GM12873 (cell line): ENCODE measurements around the gene FBXW11.

Source experiments
- TF ChIP-seq, protein P1 (sequence below): IDR thresholded peaks from 2 replicates; pipeline ENCODE4 v1.5.1; 2012; ENCODE audit warnings: low read depth, mild to moderate bottlenecking, moderate library complexity, low read length, control low read depth; ENCODE audit not compliant: insufficient read depth; ENCODE audit errors: missing control alignments

FBXW11 gene

DNA sequence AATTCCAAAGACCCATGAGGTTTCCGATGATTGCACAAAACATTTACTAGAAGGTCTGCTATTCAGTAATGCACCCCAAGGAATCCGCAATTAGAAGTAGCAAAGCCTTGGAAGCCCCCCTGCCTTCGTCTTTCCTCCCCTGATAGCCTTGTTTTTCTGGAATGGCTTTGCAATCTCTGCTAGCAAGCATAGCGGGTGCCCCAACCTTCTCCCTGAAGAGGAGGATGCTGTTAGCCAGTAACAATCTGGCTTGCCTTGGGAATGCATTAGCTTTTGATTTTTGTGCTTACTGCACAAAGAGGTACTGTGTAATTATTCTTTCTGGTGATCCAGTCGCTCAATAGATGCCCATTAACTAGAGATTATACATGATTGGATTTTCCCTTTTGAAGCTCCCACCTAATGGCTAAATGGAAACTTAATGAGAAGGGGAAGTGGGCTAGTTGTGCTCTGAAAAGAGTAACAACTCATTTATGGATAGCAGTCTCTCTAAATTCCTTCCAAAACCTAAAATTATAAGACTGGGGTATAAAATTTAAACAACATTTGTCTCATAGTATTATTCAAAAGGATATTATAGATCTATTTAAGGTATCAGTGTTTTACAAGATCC lies 91.6 kb downstream of the FBXW11 start:
- TF ChIP-seq, protein P1, sequence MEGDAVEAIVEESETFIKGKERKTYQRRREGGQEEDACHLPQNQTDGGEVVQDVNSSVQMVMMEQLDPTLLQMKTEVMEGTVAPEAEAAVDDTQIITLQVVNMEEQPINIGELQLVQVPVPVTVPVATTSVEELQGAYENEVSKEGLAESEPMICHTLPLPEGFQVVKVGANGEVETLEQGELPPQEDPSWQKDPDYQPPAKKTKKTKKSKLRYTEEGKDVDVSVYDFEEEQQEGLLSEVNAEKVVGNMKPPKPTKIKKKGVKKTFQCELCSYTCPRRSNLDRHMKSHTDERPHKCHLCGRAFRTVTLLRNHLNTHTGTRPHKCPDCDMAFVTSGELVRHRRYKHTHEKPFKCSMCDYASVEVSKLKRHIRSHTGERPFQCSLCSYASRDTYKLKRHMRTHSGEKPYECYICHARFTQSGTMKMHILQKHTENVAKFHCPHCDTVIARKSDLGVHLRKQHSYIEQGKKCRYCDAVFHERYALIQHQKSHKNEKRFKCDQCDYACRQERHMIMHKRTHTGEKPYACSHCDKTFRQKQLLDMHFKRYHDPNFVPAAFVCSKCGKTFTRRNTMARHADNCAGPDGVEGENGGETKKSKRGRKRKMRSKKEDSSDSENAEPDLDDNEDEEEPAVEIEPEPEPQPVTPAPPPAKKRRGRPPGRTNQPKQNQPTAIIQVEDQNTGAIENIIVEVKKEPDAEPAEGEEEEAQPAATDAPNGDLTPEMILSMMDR: no peak

DNA sequence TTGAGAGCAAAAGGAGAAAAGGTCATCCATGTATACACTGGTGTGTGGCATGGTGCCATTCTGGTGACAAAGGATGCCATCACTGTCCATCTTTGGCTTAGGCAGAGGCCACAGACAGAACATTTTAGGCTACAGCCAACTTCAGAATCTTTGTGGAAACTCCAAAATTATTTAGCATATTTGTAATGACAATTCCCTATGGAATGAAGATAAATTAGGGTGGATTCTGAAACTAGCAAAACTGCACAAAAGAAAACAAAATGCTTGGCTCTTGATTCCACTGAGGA lies 92.5 kb downstream of the FBXW11 start:
- TF ChIP-seq, protein P1: no peak

DNA sequence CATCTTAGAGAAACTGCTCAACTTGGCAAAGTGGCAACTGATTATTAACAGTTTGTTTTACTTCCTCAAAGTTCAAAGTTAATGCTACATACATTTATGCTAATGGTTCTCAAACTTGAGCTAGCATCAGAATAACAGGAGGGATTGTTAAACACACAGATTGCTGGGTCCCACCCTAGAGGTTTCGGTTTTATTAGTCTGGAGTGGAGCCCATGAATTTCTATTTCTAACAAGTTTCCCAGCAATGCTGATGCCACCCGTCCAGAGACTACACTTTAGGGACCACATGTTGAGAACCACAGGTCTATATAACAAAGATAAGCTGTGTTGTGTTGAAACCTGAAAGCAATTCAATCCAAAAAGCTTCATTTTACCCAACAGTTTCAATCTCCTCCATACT lies 95.3 kb downstream of the FBXW11 start:
- TF ChIP-seq, protein P1: no peak

DNA sequence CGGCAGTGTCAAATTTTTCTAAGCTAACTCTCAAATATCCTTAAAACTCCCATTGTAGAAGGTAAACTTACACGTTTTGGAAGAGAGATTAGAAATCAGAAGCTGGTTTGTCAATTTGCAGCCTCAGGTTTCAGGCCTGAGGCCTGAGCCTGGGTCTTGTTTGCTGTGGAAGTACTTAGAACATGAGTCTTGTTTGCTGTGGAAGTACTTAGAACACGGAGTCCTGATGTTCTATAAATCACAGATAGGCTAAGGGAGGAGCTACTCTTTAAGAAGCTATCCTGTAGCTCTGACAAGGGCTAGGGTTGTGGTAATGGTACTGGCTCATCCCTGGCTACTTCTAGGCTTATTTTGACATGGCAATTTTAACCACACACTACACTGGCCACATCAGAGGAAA lies 97.8 kb downstream of the FBXW11 start:
- TF ChIP-seq, protein P1: no peak

DNA sequence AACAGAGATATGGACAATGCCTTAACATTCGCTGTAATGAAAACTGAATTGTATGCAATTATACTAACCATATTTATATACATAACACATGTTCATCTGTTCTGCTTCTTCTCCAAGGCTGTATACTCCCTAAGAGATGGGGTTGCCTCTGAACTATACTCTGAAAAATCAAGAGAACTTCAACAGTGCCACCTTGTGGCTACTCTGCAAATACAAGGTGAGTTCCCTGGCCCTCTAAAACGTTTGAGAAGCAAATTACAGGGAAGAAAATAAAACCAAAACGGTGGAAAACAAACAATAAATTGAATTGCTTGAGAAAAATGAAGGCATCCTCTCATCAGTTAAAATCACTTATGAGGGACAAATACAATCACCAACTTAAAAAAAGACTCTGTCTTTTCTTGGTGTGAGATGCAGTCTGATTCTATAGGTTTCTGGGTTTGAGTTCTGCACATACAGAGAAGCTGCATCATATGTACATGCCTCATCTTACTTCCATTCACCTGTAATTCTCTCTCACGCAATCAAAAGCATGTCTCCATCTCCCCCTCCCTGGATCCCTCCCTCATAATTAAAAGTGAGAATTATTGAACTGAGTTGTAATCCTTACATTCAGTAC lies 98.6 kb downstream of the FBXW11 start:
- TF ChIP-seq, protein P1: peak; percentile 64

DNA sequence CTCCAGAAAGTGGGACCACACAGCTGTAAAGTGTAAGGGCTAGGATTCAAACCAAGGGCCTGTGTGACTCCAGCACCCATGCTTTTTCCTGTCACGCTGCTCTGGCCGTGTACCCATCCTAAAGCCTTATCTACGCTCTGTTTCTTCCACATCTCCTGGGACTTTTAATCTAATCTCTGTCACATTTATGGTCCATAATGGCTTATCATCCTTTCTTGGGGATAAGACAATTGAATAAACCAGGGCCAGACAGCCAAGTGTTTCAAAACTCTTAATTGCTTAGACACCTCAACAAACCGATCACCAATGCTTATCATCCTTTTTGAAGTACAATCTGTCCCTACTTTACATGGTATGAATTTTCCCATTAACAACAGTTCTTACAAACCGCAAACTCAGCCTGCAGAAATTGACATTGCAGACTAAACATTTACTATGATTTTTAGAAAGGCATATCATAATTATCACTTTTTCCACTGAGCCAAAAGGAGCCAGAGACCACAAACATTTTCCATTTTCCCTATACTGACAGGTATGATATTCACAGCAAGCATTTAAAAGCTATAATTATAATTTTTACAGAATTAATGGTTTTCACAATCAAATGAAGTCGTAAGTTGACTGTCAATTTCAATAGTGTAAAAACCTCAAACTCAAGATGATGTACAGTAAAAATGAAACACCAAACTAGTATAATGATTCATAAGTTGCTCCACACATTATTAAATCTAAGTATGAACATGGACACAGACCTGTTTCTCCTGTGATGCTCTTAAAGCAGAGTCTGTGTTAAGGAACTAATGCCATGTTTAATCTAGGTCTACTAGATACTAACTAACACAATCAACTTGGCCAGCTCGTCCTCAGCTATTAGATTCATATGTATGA lies 99.5 kb downstream of the FBXW11 start:
- TF ChIP-seq, protein P1: no peak

DNA sequence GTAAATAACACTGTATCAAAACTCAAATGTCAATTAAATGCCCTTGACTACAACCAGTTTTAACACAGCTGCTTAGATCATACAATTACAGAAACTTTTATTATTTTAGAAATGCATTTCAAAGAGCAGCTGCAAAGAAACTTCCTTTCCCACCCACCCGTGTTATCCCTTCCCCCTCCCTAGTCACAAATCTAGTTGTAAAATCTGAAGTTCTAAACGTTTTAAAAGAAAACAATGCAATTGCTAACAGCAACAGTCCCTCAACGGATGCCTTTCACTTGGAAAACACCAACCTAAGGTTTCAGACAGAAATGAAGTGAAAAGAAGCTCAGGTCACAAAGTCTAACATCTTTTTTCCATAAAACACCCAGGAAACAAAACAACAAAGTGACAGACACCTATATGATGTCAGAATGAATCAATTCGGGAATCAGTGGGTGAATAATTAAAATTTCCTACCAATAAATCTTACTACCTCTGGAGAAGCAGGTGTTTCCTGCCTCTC lies 100.3 kb downstream of the FBXW11 start:
- TF ChIP-seq, protein P1: no peak
